OCI-LY1 (cell line): ENCODE measurements around the gene ANP32A.

ENCODE experiments used
- EZH2 ChIP-seq: fragments of 200-600 bp; sonication (generic), shearing (Covaris generic); IDR thresholded peaks from 2 replicates; pipeline ENCODE4 v1.8.0; 2017; ENCODE audit warnings: borderline replicate concordance, mixed run types, mild to moderate bottlenecking, antibody characterized with exemption, low read length, moderate library complexity, mixed read lengths
- TF ChIP-seq, protein P1 (sequence below): fragments of 200-600 bp; sonication (generic), shearing (Covaris generic); IDR thresholded peaks from 2 replicates; pipeline ENCODE4 v1.5.1; 2017; ENCODE audit warnings: mild to moderate bottlenecking, antibody characterized with exemption, low read length, moderate library complexity, mixed read lengths

GRCh38 chr15:68834346-68834745 is 13.7 kb upstream of the ANP32A start:
- TF ChIP-seq, protein P1, sequence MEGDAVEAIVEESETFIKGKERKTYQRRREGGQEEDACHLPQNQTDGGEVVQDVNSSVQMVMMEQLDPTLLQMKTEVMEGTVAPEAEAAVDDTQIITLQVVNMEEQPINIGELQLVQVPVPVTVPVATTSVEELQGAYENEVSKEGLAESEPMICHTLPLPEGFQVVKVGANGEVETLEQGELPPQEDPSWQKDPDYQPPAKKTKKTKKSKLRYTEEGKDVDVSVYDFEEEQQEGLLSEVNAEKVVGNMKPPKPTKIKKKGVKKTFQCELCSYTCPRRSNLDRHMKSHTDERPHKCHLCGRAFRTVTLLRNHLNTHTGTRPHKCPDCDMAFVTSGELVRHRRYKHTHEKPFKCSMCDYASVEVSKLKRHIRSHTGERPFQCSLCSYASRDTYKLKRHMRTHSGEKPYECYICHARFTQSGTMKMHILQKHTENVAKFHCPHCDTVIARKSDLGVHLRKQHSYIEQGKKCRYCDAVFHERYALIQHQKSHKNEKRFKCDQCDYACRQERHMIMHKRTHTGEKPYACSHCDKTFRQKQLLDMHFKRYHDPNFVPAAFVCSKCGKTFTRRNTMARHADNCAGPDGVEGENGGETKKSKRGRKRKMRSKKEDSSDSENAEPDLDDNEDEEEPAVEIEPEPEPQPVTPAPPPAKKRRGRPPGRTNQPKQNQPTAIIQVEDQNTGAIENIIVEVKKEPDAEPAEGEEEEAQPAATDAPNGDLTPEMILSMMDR = no peak
- no peak for TF ChIP-seq EZH2
